ENCODE measurements around the gene DGKH. TPM values are rescaled to one million over a fixed set of nuclear protein-coding genes. Genes with fewer than 3 reads are reported as not detected.

Gene DGKH
- total RNA-seq, 1 experiment from 2014 or later, result 9.2 TPM

DNA sequence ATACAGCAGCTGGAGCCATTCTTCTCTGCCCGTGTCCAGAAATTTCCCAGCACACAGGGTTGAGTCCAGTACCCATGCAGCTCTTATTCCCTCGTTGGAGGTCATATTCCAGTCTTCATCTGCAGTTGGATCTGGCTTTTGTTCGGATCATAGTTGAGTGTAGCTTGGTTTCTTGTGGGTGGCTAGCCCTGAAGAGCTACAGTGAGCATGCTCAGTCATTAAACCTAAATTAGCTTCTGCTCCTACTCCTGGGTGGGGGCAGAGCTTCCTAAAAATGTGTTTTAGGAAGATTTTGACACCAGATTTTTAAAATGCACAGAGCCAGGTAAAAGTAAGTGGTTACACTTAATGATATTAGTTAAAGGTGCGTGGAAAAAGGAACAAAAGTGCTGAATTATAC is 64.4 kb downstream of the DGKH start:
- Histone ChIP-seq H3K9me2 (ENCODE audit: insufficient read depth) (no peaks in the 10 kb centered on the region), H3K27me3 (ENCODE audit: insufficient read depth, low read length) (no peaks in the 10 kb centered on the region), H3K4me3 (replicated peaks in 1 of 2; ENCODE audit: low read depth in 1 of 2, low read length in 2 of 2) (no peak overlapping the region), H3K9me3 (ENCODE audit: control insufficient read depth in 1 of 2, insufficient read depth in 1 of 2, low read depth in 1 of 2, low read length in 2 of 2) (no peaks in the 10 kb centered on the region), H3K79me2 (ENCODE audit: insufficient read depth, low read length) (no peaks in the 10 kb centered on the region; the same call in 1 of the 2 replicates), H4K20me1 (ENCODE audit: insufficient read depth) (no peaks in the 10 kb centered on the region), H2AFZ (ENCODE audit: low read depth, low read length, poor library complexity, severe bottlenecking) (no peak overlapping the region), H3K4me1 (ENCODE audit: control insufficient read depth in 1 of 2, insufficient read depth in 2 of 2, low read length in 2 of 2) (peaks cover 0 to 5% of the 10 kb centered on the region in 2 experiments; a peak in 1 of 4 replicates), H3K27ac (ENCODE audit: low read depth, low read length) (no peak overlapping the region), H3K36me3 (ENCODE audit: control insufficient read depth in 1 of 2, insufficient read depth in 2 of 2, low read length in 2 of 2) (no peaks in the 10 kb centered on the region), H3K9ac (ENCODE audit: low read length) (no peak overlapping the region), H3K4me2 (ENCODE audit: low read length) (no peak overlapping the region)
- no peak for TF ChIP-seq RAD21 (IDR thresholded peaks at IDR 0.05; ENCODE audit: low read depth)
- no peak for TF ChIP-seq TCF7L2 (IDR thresholded peaks at IDR 0.05; ENCODE audit: borderline replicate concordance, extremely low read depth, insufficient read depth, insufficient read length)
- no peak for TF ChIP-seq POLR2A (IDR thresholded peaks at IDR 0.05; ENCODE audit: borderline replicate concordance, extremely low read depth, insufficient read depth, insufficient read length)
- TF ChIP-seq, protein P1, sequence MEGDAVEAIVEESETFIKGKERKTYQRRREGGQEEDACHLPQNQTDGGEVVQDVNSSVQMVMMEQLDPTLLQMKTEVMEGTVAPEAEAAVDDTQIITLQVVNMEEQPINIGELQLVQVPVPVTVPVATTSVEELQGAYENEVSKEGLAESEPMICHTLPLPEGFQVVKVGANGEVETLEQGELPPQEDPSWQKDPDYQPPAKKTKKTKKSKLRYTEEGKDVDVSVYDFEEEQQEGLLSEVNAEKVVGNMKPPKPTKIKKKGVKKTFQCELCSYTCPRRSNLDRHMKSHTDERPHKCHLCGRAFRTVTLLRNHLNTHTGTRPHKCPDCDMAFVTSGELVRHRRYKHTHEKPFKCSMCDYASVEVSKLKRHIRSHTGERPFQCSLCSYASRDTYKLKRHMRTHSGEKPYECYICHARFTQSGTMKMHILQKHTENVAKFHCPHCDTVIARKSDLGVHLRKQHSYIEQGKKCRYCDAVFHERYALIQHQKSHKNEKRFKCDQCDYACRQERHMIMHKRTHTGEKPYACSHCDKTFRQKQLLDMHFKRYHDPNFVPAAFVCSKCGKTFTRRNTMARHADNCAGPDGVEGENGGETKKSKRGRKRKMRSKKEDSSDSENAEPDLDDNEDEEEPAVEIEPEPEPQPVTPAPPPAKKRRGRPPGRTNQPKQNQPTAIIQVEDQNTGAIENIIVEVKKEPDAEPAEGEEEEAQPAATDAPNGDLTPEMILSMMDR (IDR thresholded peaks at IDR 0.05 in 2 of 3, conservative IDR thresholded peaks at IDR 0.05 in 1 of 3; ENCODE audit: borderline replicate concordance in 1 of 3, insufficient read depth in 1 of 3, low read depth in 2 of 3, low read length in 2 of 3), result no peak
- TF ChIP-seq POLR2AphosphoS5 (IDR thresholded peaks at IDR 0.05; ENCODE audit: low read depth, low read length), result no peak
- BruUV-seq (replicated peaks), result no TSS peak
- intact Hi-C loops (cut with micrococcal nuclease), result loop anchor here (10.0 kb wide), 1 partner anchor 728 kb away; no protein-coding TSS in a partner anchor
- no peak for ATAC-seq
- no peak for DNase-seq (ENCODE audit: low read depth, low spot score)
- RAD21 ChIA-PET (ENCODE audit: low non-redundant PET in 1 of 2, low total read pairs in 2 of 2, uncharacterized antibody in 2 of 2, unreplicated experiment in 2 of 2), result no interaction called here
- POLR2A ChIA-PET, result no interaction called here
- CTCF ChIA-PET, result interaction anchor here (1.0 kb wide), 1 partner anchor 438 kb away, joined by 3 read pairs; no protein-coding TSS in a partner anchor

DNA sequence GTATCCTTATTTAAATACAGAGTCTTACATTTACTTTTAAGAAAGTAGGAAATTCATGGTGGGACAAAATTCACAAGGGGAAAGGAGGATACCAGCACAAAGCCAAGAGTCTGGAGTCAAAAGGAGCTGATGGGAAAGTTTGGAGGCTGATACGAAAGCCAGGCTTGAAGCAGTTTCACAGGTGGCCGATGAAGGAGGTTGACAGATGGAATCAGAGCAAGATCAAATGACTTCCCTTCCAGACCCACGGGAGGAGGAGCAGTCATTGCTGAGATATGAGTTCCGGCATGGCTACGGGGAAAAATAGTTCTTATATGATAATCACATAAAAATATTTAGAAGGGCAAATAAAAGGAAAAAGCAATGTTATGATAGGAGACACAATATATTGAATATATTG is 65.0 kb downstream of the DGKH start:
- H3K4me1 ChIP-seq (ENCODE audit: control insufficient read depth in 1 of 2, insufficient read depth in 2 of 2, low read length in 2 of 2), result peaks cover 0 to 5% of the 10 kb centered on the region in 2 experiments; a peak in 1 of 4 replicates
- intact Hi-C loops (cut with micrococcal nuclease), result loop anchor here (10.0 kb wide), 1 partner anchor 729 kb away; no protein-coding TSS in a partner anchor
- BruUV-seq (replicated peaks), result no TSS peak
- ChIA-PET POLR2A (no interaction called here), CTCF (no interaction called here), RAD21 (ENCODE audit: low non-redundant PET in 1 of 2, low total read pairs in 2 of 2, uncharacterized antibody in 2 of 2, unreplicated experiment in 2 of 2) (no interaction called here)
- H3K36me3 ChIP-seq (ENCODE audit: control insufficient read depth in 1 of 2, insufficient read depth in 2 of 2, low read length in 2 of 2), result no peaks in the 10 kb centered on the region
- ATAC-seq, result no peak
- H3K79me2 ChIP-seq (ENCODE audit: insufficient read depth, low read length), result no peaks in the 10 kb centered on the region; the same call in 1 of the 2 replicates
- H3K9ac ChIP-seq (ENCODE audit: low read length), result no peak overlapping the region
- H3K27me3 ChIP-seq (ENCODE audit: insufficient read depth, low read length), result no peaks in the 10 kb centered on the region
- DNase-seq (ENCODE audit: low read depth, low spot score), result no peak
- no peaks in the 10 kb centered on the region for H4K20me1 ChIP-seq (ENCODE audit: insufficient read depth)
- H2AFZ ChIP-seq (ENCODE audit: low read depth, low read length, poor library complexity, severe bottlenecking), result no peak overlapping the region
- no peak overlapping the region for H3K27ac ChIP-seq (ENCODE audit: low read depth, low read length)
- no peaks in the 10 kb centered on the region for H3K9me3 ChIP-seq (ENCODE audit: control insufficient read depth in 1 of 2, insufficient read depth in 1 of 2, low read depth in 1 of 2, low read length in 2 of 2)
- TF ChIP-seq, protein P2, sequence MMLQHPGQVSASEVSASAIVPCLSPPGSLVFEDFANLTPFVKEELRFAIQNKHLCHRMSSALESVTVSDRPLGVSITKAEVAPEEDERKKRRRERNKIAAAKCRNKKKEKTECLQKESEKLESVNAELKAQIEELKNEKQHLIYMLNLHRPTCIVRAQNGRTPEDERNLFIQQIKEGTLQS (IDR thresholded peaks at IDR 0.05), result no peak
- TF ChIP-seq POLR2A (IDR thresholded peaks at IDR 0.05; ENCODE audit: borderline replicate concordance, extremely low read depth, insufficient read depth, insufficient read length) (no peak), EGR1 (IDR thresholded peaks at IDR 0.05; ENCODE audit: low read depth) (no peak), RAD21 (IDR thresholded peaks at IDR 0.05; ENCODE audit: low read depth) (no peak), ZFX (IDR thresholded peaks at IDR 0.05) (no peak), JUND (IDR thresholded peaks at IDR 0.05) (no peak)
- TF ChIP-seq, protein P3, sequence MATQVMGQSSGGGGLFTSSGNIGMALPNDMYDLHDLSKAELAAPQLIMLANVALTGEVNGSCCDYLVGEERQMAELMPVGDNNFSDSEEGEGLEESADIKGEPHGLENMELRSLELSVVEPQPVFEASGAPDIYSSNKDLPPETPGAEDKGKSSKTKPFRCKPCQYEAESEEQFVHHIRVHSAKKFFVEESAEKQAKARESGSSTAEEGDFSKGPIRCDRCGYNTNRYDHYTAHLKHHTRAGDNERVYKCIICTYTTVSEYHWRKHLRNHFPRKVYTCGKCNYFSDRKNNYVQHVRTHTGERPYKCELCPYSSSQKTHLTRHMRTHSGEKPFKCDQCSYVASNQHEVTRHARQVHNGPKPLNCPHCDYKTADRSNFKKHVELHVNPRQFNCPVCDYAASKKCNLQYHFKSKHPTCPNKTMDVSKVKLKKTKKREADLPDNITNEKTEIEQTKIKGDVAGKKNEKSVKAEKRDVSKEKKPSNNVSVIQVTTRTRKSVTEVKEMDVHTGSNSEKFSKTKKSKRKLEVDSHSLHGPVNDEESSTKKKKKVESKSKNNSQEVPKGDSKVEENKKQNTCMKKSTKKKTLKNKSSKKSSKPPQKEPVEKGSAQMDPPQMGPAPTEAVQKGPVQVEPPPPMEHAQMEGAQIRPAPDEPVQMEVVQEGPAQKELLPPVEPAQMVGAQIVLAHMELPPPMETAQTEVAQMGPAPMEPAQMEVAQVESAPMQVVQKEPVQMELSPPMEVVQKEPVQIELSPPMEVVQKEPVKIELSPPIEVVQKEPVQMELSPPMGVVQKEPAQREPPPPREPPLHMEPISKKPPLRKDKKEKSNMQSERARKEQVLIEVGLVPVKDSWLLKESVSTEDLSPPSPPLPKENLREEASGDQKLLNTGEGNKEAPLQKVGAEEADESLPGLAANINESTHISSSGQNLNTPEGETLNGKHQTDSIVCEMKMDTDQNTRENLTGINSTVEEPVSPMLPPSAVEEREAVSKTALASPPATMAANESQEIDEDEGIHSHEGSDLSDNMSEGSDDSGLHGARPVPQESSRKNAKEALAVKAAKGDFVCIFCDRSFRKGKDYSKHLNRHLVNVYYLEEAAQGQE (IDR thresholded peaks at IDR 0.05; ENCODE audit: low read depth), result no peak
- TF ChIP-seq, protein P4, sequence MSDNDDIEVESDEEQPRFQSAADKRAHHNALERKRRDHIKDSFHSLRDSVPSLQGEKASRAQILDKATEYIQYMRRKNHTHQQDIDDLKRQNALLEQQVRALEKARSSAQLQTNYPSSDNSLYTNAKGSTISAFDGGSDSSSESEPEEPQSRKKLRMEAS (IDR thresholded peaks at IDR 0.05), result no peak
- H3K4me3 ChIP-seq (replicated peaks in 1 of 2; ENCODE audit: low read depth in 1 of 2, low read length in 2 of 2), result no peak overlapping the region
- no peak overlapping the region for H3K4me2 ChIP-seq (ENCODE audit: low read length)
- no peaks in the 10 kb centered on the region for H3K9me2 ChIP-seq (ENCODE audit: insufficient read depth)

All from HCT116 (cell line).